Fibroblast of skin of right biceps (primary cell): ENCODE results near the gene ZNF292.
"Not testable (repeated sequence)": the region's sequence is repeated elsewhere in the genome, so short reads cannot be mapped to it uniquely, and the experiment has no call there.

ENCODE experiments used
- DNase-seq: peaks from one replicate; pipeline ENCODE4 v3.0.0-alpha.2; 2013

ZNF292 gene

GRCh38 chr6:87220997-87221396 lies 65.6 kb downstream of the ZNF292 start:
- no peak for DNase-seq

GRCh38 chr6:87222676-87223075 lies 67.3 kb downstream of the ZNF292 start:
- DNase-seq: no peak

GRCh38 chr6:87224971-87225370 lies 69.6 kb downstream of the ZNF292 start:
- no peak for DNase-seq

- DNase-seq: no peak
Observed at GRCh38 chr6:87225511-87225910, 70.1 kb downstream of the ZNF292 start.

- no peak for DNase-seq
Observed at GRCh38 chr6:87225937-87226336, 70.6 kb downstream of the ZNF292 start.

- no peak for DNase-seq
Observed at GRCh38 chr6:87230801-87231200, 75.4 kb downstream of the ZNF292 start.

GRCh38 chr6:87237804-87238203 lies 82.4 kb downstream of the ZNF292 start:
- peak; percentile 27 for DNase-seq

- not testable (repeated sequence) for DNase-seq
Observed at GRCh38 chr6:87239098-87239635, 83.8 kb downstream of the ZNF292 start.

GRCh38 chr6:87241304-87241703 lies 85.9 kb downstream of the ZNF292 start:
- DNase-seq: peak; percentile 6

- DNase-seq: no peak
Observed at GRCh38 chr6:87242311-87242710, 86.9 kb downstream of the ZNF292 start.

- DNase-seq: no peak
Observed at GRCh38 chr6:87243812-87244211, 88.4 kb downstream of the ZNF292 start.

GRCh38 chr6:87244380-87244779 lies 89.0 kb downstream of the ZNF292 start:
- DNase-seq: no peak

- DNase-seq: no peak
Observed at GRCh38 chr6:87250019-87250418, 94.7 kb downstream of the ZNF292 start.

- no peak for DNase-seq
Observed at GRCh38 chr6:87251225-87251624, 95.9 kb downstream of the ZNF292 start.

GRCh38 chr6:87251725-87252124 lies 96.4 kb downstream of the ZNF292 start:
- no peak for DNase-seq

- no peak for DNase-seq
Observed at GRCh38 chr6:87257046-87257445, 101.7 kb downstream of the ZNF292 start.

GRCh38 chr6:87257565-87257964 lies 102.2 kb downstream of the ZNF292 start:
- DNase-seq: no peak

- DNase-seq: no peak
Observed at GRCh38 chr6:87257975-87258374, 102.6 kb downstream of the ZNF292 start.

GRCh38 chr6:87259791-87260190 lies 104.4 kb downstream of the ZNF292 start:
- no peak for DNase-seq

- no peak for DNase-seq
Observed at GRCh38 chr6:87261534-87261933, 106.2 kb downstream of the ZNF292 start.

- DNase-seq: no peak
Observed at GRCh38 chr6:87264481-87264880, 109.1 kb downstream of the ZNF292 start.

- peak; percentile 67 for DNase-seq
Observed at GRCh38 chr6:87274660-87275274, 119.4 kb downstream of the ZNF292 start.

GRCh38 chr6:87276624-87277023 lies 121.3 kb downstream of the ZNF292 start:
- no peak for DNase-seq

- no peak for DNase-seq
Observed at GRCh38 chr6:87277123-87277522, 121.8 kb downstream of the ZNF292 start.

- DNase-seq: no peak
Observed at GRCh38 chr6:87279196-87279595, 123.8 kb downstream of the ZNF292 start.
